NCI-H128 (cell line): Measurements from ENCODE around the gene MUSTN1.
A peak's percentile ranks its signal among the peaks of the same experiment; 100 is the strongest.

ENCODE experiments used
- DNase-seq: peaks from one replicate; lab custom pipeline; 2025; ENCODE audit not compliant: unreplicated experiment; lab: John Stamatoyannopoulos, UW

MUSTN1 gene

GRCh38 chr3:52854013-52854412 is 19.2 kb upstream of the MUSTN1 start:
- no peak for DNase-seq

GRCh38 chr3:52852419-52852818 is 17.6 kb upstream of the MUSTN1 start:
- no peak for DNase-seq

- DNase-seq, result peak; percentile 6
These were observed 16.5 kb upstream of the MUSTN1 start for GRCh38 chr3:52851348-52851747.

GRCh38 chr3:52849656-52850055 is 14.8 kb upstream of the MUSTN1 start:
- no peak for DNase-seq

DNA sequence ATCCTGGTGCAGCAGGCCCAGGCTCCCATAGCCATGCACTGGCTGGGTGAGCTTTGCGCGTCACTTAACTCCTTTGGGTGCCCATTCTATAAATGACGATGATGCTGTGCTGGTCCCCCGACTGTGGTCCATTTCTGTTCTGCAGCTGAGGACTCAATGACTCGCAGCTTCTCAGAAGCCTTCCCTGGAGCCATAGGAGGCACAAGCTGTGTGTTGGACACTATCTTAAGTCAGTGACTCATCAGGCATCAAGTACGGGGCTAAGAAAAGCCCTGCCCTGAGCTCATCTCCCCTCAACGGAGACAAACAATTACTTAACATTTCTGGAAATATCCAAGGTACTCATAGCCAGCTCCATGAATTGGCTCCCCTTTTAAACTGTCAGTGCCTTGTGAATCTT is 13.8 kb upstream of the MUSTN1 start:
- no peak for DNase-seq

DNA sequence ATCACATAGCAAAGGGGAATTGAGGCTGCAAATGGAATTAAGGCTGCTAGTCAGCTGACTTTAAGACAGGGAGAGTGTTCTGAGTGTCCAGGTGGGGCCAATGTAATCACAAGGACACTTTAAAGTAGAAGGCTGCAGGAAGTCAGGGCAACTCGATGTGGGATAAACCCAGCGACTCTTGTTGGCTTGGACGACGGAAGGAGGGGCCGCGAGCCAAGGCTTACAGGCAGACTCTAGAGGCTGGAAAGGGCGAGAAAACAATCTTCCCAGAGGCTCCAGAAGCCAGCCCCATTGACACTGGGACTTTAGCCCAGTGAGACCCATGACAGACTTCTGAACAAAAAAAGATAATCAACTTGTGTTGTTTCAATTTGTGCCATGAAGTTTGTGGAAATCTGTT is 12.9 kb upstream of the MUSTN1 start:
- DNase-seq, result no peak

DNA sequence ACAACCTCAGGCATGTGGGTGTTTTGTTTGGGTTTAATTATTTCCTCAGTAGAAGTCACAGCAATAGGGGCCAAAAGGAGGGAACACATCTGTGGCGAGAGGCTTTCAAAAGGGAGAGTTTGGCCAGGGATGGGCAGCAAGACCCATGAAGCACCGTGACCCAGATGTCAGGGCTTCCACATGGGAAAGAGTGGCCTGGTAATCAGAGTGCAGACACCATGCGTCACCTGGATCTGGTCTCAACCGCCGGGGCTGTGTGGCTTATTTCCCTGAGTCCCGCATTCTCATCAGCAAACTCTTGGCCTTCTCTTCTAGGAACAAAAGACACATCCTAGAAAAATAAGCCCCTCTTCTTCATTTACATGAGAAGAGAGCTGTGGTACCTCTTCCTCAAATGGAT is 12.4 kb upstream of the MUSTN1 start:
- no peak for DNase-seq

- no peak for DNase-seq
These were observed 11.7 kb upstream of the MUSTN1 start for GRCh38 chr3:52846432-52846965.

GRCh38 chr3:52845691-52846431 is 11.0 kb upstream of the MUSTN1 start:
- no peak for DNase-seq

GRCh38 chr3:52845157-52845556 is 10.3 kb upstream of the MUSTN1 start:
- no peak for DNase-seq

DNA sequence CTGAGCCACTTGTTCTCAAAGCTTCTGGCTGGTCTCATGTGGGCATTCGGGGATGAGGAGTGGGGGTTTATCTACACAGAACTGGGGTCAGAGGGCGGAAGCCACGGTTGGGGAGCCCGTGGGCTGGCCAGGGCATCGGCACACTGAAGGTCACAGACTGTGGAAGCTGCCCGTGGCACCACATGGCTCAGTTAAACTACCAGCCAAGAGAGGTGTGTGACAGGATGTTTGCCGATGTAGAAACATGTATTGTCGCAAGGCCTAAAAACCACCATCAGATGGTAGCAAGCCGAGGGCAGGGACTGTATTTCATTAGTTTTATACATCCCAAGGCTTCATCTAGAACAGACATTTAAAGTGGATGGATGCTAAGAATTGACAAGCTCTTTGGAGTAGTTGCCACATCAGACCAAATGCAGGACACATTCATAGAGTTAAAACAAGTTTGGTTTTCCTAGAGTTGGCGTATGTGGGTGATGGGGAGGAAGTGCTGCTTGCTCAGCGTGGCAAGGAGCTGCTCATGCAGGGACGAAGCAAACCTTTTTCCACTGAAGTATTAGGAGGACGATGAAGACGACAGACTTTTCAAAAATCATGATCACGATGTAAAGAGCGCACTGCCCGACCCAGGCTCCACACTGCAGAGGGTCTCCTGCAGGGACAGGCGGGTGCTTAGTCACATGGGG is 9.6 kb upstream of the MUSTN1 start:
- DNase-seq, result no peak

DNA sequence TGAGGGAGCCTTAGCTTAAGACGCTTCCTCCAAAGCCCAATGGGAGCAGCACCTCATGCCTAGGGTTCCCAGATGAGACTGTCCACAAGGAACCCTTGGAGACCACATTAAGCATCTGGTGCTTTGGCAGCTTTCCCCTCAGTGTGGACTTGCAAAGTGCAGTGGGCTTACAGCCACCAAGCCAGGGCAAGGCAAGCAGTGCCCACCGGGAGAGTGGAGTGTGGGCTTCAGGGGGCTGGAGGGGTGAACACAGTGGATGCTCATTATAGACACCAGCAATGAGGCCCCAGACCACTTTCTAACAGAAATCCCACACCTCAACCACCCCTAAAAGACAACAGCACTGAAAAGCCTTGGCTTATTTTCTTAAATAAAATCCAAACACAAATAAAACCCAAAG is 9.1 kb upstream of the MUSTN1 start:
- no peak for DNase-seq

GRCh38 chr3:52843108-52843865 is 8.5 kb upstream of the MUSTN1 start:
- no peak for DNase-seq

GRCh38 chr3:52842424-52842823 is 7.6 kb upstream of the MUSTN1 start:
- no peak for DNase-seq

DNA sequence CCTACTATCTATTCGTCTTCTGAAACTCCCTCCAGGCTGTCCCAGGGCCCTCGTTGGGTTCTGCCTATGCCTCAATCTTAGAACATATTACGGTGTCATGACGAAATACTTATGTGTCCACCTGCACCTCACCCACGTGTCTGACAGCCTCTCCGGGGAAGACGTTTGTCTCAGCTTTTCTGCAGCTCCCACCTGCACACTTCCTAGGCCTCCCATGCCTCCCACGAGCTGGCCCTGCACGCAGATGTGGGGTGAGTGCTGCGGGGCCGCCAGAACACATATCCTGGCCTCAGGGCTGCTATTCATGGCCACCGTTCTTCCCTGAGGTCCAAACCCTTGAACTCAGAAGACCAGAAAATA is 7.1 kb upstream of the MUSTN1 start:
- no peak for DNase-seq

DNA sequence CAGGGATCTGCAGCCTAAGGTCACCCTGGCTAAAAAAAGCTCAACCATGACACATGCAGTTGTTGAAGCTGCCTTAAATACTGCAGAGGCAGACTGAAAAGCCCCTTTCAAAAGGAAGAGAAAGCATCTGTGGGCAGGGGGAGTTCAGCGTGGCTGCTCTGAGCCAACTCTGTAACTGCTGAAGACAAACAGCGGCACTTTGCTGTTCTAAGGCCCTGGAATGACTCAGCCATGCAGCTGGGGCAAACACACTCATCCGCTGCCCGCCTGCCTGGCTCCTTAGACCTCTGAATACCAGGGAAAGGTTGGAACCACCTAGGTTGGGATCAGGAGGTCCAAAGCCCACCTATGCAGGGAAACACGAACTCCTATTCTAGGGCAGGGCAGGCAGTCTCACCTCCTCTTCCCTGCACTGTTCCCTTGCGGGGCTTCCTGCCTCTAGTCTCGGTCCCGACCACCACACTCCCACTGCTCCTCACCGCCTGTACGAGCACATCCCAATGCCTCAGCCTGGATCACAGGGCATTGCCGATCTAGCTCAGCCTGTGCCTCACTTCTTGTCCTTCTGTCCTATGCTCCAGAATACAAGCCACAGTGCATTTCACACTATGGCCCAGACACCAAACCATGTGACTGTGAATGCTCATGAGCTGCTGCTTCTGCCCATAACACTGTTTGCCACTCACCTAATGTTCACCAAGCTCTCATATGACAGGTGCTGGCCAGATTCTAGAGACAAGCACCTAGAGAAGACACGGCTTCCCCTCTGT is 6.6 kb upstream of the MUSTN1 start:
- no peak for DNase-seq

- DNase-seq, result no peak
These were observed 5.2 kb upstream of the MUSTN1 start for GRCh38 chr3:52839892-52840545.

- DNase-seq, result no peak
These were observed 4.4 kb upstream of the MUSTN1 start for GRCh38 chr3:52839268-52839575.

- DNase-seq, result no peak
These were observed 3.9 kb upstream of the MUSTN1 start for GRCh38 chr3:52838561-52839267.

- DNase-seq, result no peak
These were observed 2.2 kb upstream of the MUSTN1 start for GRCh38 chr3:52836986-52837385.
